Measurements from ENCODE around the gene ANKRD11. TPM values are rescaled to one million over a fixed set of nuclear protein-coding genes. Genes with fewer than 3 reads are reported as not detected.
"Not testable (repeated sequence)": the region's sequence is repeated elsewhere in the genome, so short reads cannot be mapped to it uniquely, and the experiment has no call there.

The ANKRD11 gene
- polyA plus RNA-seq, 3 donors from 2014 or later, result 3.7 to 14.3 (median 8.5) TPM

- Mint-ChIP-seq H3K36me3 (peaks cover 0 to 17% (median 14%) of the 10 kb centered on the region in 3 donors), H3K27me3 (ENCODE audit: low read depth in 3 of 3) (peaks cover 5 to 13% (median 13%) of the 10 kb centered on the region in 3 donors), H3K9me3 (no peaks in the 10 kb centered on the region), H3K4me1 (peaks cover 0 to 5% of the 10 kb centered on the region in 2 donors), H3K4me3 (peak overlapping the region in 1 of 5 donors; percentile 27), H3K27ac (no peak overlapping the region)
- no peak for DNase-seq
Measured at GRCh38 chr16:89275837-89276720, 214.3 kb downstream of the ANKRD11 start.

- no peak for DNase-seq
- peaks cover 0 to 17% (median 14%) of the 10 kb centered on the region in 3 donors for H3K36me3 Mint-ChIP-seq
- H3K27ac Mint-ChIP-seq, result peak overlapping the region in 1 of 6 donors; percentile 24
- peaks cover 5 to 13% (median 11%) of the 10 kb centered on the region in 3 donors for H3K27me3 Mint-ChIP-seq (ENCODE audit: low read depth in 3 of 3)
- no peaks in the 10 kb centered on the region for H3K9me3 Mint-ChIP-seq
- no peak overlapping the region for H3K4me3 Mint-ChIP-seq
- H3K4me1 Mint-ChIP-seq, result peaks cover 6 to 9% of the 10 kb centered on the region in 2 donors
Measured at GRCh38 chr16:89275284-89275584, 215.1 kb downstream of the ANKRD11 start.

- Mint-ChIP-seq H3K36me3 (peaks cover 2 to 17% (median 14%) of the 10 kb centered on the region in 3 donors), H3K4me3 (no peak overlapping the region), H3K4me1 (peaks cover 11 to 14% of the 10 kb centered on the region in 2 donors), H3K27ac (peak overlapping the region in 1 of 6 donors; percentile 24), H3K27me3 (ENCODE audit: low read depth in 3 of 3) (peaks cover 5 to 13% (median 11%) of the 10 kb centered on the region in 3 donors), H3K9me3 (no peaks in the 10 kb centered on the region)
- DNase-seq, result no peak
Measured at GRCh38 chr16:89274561-89275283, 215.6 kb downstream of the ANKRD11 start.

- H3K36me3 Mint-ChIP-seq, result peaks cover 3 to 21% (median 19%) of the 10 kb centered on the region in 3 donors
- H3K27me3 Mint-ChIP-seq (ENCODE audit: low read depth in 3 of 3), result peaks cover 5 to 14% (median 13%) of the 10 kb centered on the region in 3 donors
- H3K4me3 Mint-ChIP-seq, result no peak overlapping the region
- H3K9me3 Mint-ChIP-seq, result no peaks in the 10 kb centered on the region
- no peak for DNase-seq
- H3K27ac Mint-ChIP-seq, result peak overlapping the region in 3 of 6 donors; percentile 16 to 35 (median 22)
- H3K4me1 Mint-ChIP-seq, result peaks cover 19 to 22% of the 10 kb centered on the region in 2 donors
Measured at GRCh38 chr16:89273741-89274472, 216.5 kb downstream of the ANKRD11 start.

- Mint-ChIP-seq H3K4me3 (no peak overlapping the region), H3K27me3 (ENCODE audit: low read depth in 3 of 3) (peaks cover 5 to 13% (median 13%) of the 10 kb centered on the region in 3 donors), H3K9me3 (no peaks in the 10 kb centered on the region), H3K27ac (peak overlapping the region in 2 of 6 donors; percentile 15 to 38), H3K36me3 (peaks cover 3 to 23% (median 21%) of the 10 kb centered on the region in 3 donors), H3K4me1 (peaks cover 21 to 26% of the 10 kb centered on the region in 2 donors)
- no peak for DNase-seq
Measured at GRCh38 chr16:89272631-89273030, 217.7 kb downstream of the ANKRD11 start.

- no peak for DNase-seq
- Mint-ChIP-seq H3K27ac (peak overlapping the region in 3 of 6 donors; percentile 30 to 87 (median 75)), H3K27me3 (ENCODE audit: low read depth in 3 of 3) (peaks cover 0 to 15% (median 8%) of the 10 kb centered on the region in 3 donors), H3K4me3 (peak overlapping the region in 1 of 5 donors; percentile 61), H3K9me3 (no peaks in the 10 kb centered on the region), H3K36me3 (peaks cover 3 to 23% (median 21%) of the 10 kb centered on the region in 3 donors), H3K4me1 (peaks cover 21 to 26% of the 10 kb centered on the region in 2 donors)
Measured at GRCh38 chr16:89270666-89271345, 219.6 kb downstream of the ANKRD11 start.

- Mint-ChIP-seq H3K27me3 (ENCODE audit: low read depth in 3 of 3) (peaks cover 0 to 10% (median 8%) of the 10 kb centered on the region in 3 donors), H3K4me3 (peak overlapping the region; percentile 27 to 68 (median 45)), H3K9me3 (no peaks in the 10 kb centered on the region), H3K27ac (peak overlapping the region; percentile 73 to 87 (median 81)), H3K4me1 (peaks cover 21 to 26% of the 10 kb centered on the region in 2 donors), H3K36me3 (peaks cover 3 to 23% (median 21%) of the 10 kb centered on the region in 3 donors)
- DNase-seq, result peak; percentile 24 to 32 (median 29)
Measured at GRCh38 chr16:89269805-89270665, 220.3 kb downstream of the ANKRD11 start.

- Mint-ChIP-seq H3K27ac (peak overlapping the region; percentile 73 to 87 (median 81)), H3K36me3 (peaks cover 3 to 23% (median 21%) of the 10 kb centered on the region in 3 donors), H3K4me3 (peak overlapping the region; percentile 1 to 68 (median 27)), H3K9me3 (no peaks in the 10 kb centered on the region), H3K4me1 (peaks cover 21 to 26% of the 10 kb centered on the region in 2 donors), H3K27me3 (ENCODE audit: low read depth in 3 of 3) (peaks cover 4 to 9% (median 8%) of the 10 kb centered on the region in 3 donors)
- DNase-seq, result no peak
Measured at GRCh38 chr16:89268987-89269735, 221.2 kb downstream of the ANKRD11 start.

GRCh38 chr16:89268585-89268984 is 221.8 kb downstream of the ANKRD11 start:
- Mint-ChIP-seq H3K36me3 (peaks cover 3 to 21% (median 18%) of the 10 kb centered on the region in 3 donors), H3K4me1 (peaks cover 21 to 26% of the 10 kb centered on the region in 2 donors), H3K27ac (peak overlapping the region in 2 of 6 donors; percentile 75 to 81), H3K9me3 (no peaks in the 10 kb centered on the region), H3K27me3 (ENCODE audit: low read depth in 3 of 3) (peaks cover 4 to 9% (median 8%) of the 10 kb centered on the region in 3 donors), H3K4me3 (peak overlapping the region in 2 of 5 donors; percentile 1 to 68)
- DNase-seq, result no peak

- Mint-ChIP-seq H3K36me3 (peaks cover 3 to 15% (median 12%) of the 10 kb centered on the region in 3 donors), H3K4me1 (peaks cover 21 to 26% of the 10 kb centered on the region in 2 donors)
- DNase-seq; H3K4me3 Mint-ChIP-seq; H3K27me3 Mint-ChIP-seq (ENCODE audit: low read depth in 3 of 3); H3K27ac Mint-ChIP-seq; H3K9me3 Mint-ChIP-seq: not testable (repeated sequence)
Measured at GRCh38 chr16:89267746-89268145, 222.6 kb downstream of the ANKRD11 start.

GRCh38 chr16:89266521-89267134 is 223.7 kb downstream of the ANKRD11 start:
- peaks cover 4 to 8% (median 7%) of the 10 kb centered on the region in 3 donors for H3K27me3 Mint-ChIP-seq (ENCODE audit: low read depth in 3 of 3)
- peaks cover 0 to 3% (median 0%) of the 10 kb centered on the region in 6 donors for H3K9me3 Mint-ChIP-seq
- H3K4me1 Mint-ChIP-seq, result peaks cover 21 to 23% of the 10 kb centered on the region in 2 donors
- DNase-seq, result no peak
- H3K36me3 Mint-ChIP-seq, result peaks cover 3 to 9% (median 6%) of the 10 kb centered on the region in 3 donors
- no peak overlapping the region for H3K27ac Mint-ChIP-seq
- no peak overlapping the region for H3K4me3 Mint-ChIP-seq
